SK-N-SH (cell line): ENCODE results near the gene KSR2. TPM values are rescaled to one million over a fixed set of nuclear protein-coding genes. Genes with fewer than 3 reads are reported as not detected.

Experiments used
- CTCF ChIA-PET: fragments of 300-600, 350-600 bp; formaldehyde crosslinking; extraction: SDS; loops from one replicate; lab custom pipeline; 2021; lab: Yijun Ruan, JAX
- POLR2A ChIA-PET: fragments of 350-600 bp; sonication (Branson Sonifier 250); formaldehyde crosslinking; extraction: SDS; loops from one replicate; lab custom pipeline; 2020; ENCODE audit warnings: antibody characterized with exemption, inconsistent platforms; lab: Yijun Ruan, JAX
- DNase-seq: peaks from one replicate; pipeline ENCODE4 v3.0.0; 2012
- H2AFZ ChIP-seq: fragments of 200-600 bp; sonication (generic); 2 replicates; pipeline ENCODE4 v1.8.1; 2016; ENCODE audit warnings: antibody characterized with exemption, mild to moderate bottlenecking, low read depth
- H3F3A ChIP-seq: fragments of 200-600 bp; sonication (generic); replicated peaks from 2 replicates; pipeline ENCODE3; 2016; ENCODE audit warnings: antibody characterized with exemption, mild to moderate bottlenecking; ENCODE audit not compliant: insufficient read depth
- H3K27ac ChIP-seq, 2 experiments: fragments of 200-500 bp in 1 of 2; fragments of 200-600 bp in 1 of 2; sonication (Bioruptor generic) in 1 of 2; sonication (generic), shearing (Covaris generic) in 1 of 2; 2 replicates each; pipeline versions ENCODE4 v1.5.1 to v1.6.1; 2014 to 2016; ENCODE audit warnings: low read depth in 2 of 2, inconsistent platforms in 1 of 2, low read length in 1 of 2, mild to moderate bottlenecking in 1 of 2, mixed read lengths in 1 of 2
- H3K27me3 ChIP-seq: fragments of 200-600 bp; sonication (generic), shearing (Covaris generic); 2 replicates; pipeline ENCODE4 v1.6.1; 2016; ENCODE audit warnings: mixed run types; ENCODE audit not compliant: insufficient read depth
- H3K36me3 ChIP-seq, 2 experiments: fragments of 200-500 bp in 1 of 2; fragments of 200-600 bp in 1 of 2; sonication (Bioruptor generic) in 1 of 2; sonication (generic) in 1 of 2; replicated peaks in 1 of 2; 2 replicates each; pipeline versions ENCODE3 to v1.5.1; 2014 to 2016; ENCODE audit warnings: low read length in 1 of 2, mild to moderate bottlenecking in 1 of 2; ENCODE audit not compliant: insufficient read depth in 2 of 2, control insufficient read depth in 1 of 2
- H3K4me1 ChIP-seq, 2 experiments: fragments of 200-500 bp in 1 of 2; fragments of 200-600 bp in 1 of 2; sonication (Bioruptor generic) in 1 of 2; sonication (generic), shearing (Covaris generic) in 1 of 2; 2 replicates each; pipeline versions ENCODE4 v1.5.1 to v1.6.1; 2014 to 2016; ENCODE audit warnings: low read depth in 1 of 2, low read length in 1 of 2, mixed run types in 1 of 2; ENCODE audit not compliant: insufficient read depth in 2 of 2, control insufficient read depth in 1 of 2
- H3K4me2 ChIP-seq: fragments of 200-600 bp; sonication (generic), shearing (Covaris generic); 2 replicates; pipeline ENCODE4 v1.6.1; 2017; ENCODE audit warnings: mixed run types
- H3K4me3 ChIP-seq, 2 experiments: fragments of 200-500 bp in 1 of 2; fragments of 200-600 bp in 1 of 2; sonication (Bioruptor generic) in 1 of 2; sonication (generic), shearing (Covaris generic) in 1 of 2; 2 replicates each; pipeline versions ENCODE4 v1.5.1 to v1.8.1; 2014 to 2016; ENCODE audit warnings: low read depth in 2 of 2, inconsistent platforms in 1 of 2, low read length in 1 of 2, mild to moderate bottlenecking in 1 of 2, mixed read lengths in 1 of 2, moderate library complexity in 1 of 2
- H3K79me2 ChIP-seq: fragments of 200-600 bp; sonication (generic); 2 replicates; pipeline ENCODE4 v1.8.1; 2017; ENCODE audit warnings: mild to moderate bottlenecking; ENCODE audit not compliant: insufficient read depth
- H3K9ac ChIP-seq: fragments of 200-600 bp; sonication (generic); 2 replicates; pipeline ENCODE4 v1.6.1; 2017; ENCODE audit warnings: mixed run types
- H3K9me2 ChIP-seq: fragments of 200-600 bp; sonication (generic); 2 replicates; pipeline ENCODE4 v1.6.1; 2017; ENCODE audit warnings: mixed run types
- H3K9me3 ChIP-seq: fragments of 200-600 bp; sonication (generic); 2 replicates; pipeline ENCODE4 v1.6.1; 2017; ENCODE audit warnings: mixed run types, mild to moderate bottlenecking, moderate library complexity
- H4K20me1 ChIP-seq: fragments of 200-600 bp; sonication (generic); 2 replicates; pipeline ENCODE4 v1.6.1; 2017; ENCODE audit warnings: mild to moderate bottlenecking, mixed run types; ENCODE audit not compliant: insufficient read depth
- CHD2 ChIP-seq: fragments of 150-350 bp; IDR thresholded peaks from 2 replicates; pipeline ENCODE4 v1.6.1; 2018; ENCODE audit warnings: low read length; ENCODE audit not compliant: partially characterized antibody
- EP300 ChIP-seq, 2 experiments: IDR thresholded peaks; 2 replicates each; pipeline versions ENCODE4 v1.4.0 to v1.6.1; 2012; ENCODE audit warnings: borderline replicate concordance in 1 of 2, low read depth in 1 of 2, low read length in 1 of 2
- PBX3 ChIP-seq: IDR thresholded peaks from 2 replicates; pipeline ENCODE4; 2012
- RCOR1 ChIP-seq: fragments of 150-350 bp; IDR thresholded peaks from 2 replicates; pipeline ENCODE4 v1.6.1; 2017; ENCODE audit warnings: antibody characterized with exemption, low read length
- REST ChIP-seq: IDR thresholded peaks from 2 replicates; pipeline ENCODE4 v1.6.1; 2012; ENCODE audit warnings: mild to moderate bottlenecking, low read depth, low read length, moderate library complexity
- TAF1 ChIP-seq: IDR thresholded peaks from 2 replicates; pipeline ENCODE4 v1.6.1; 2012; ENCODE audit warnings: low read depth, mild to moderate bottlenecking, low read length, moderate library complexity, borderline replicate concordance
- TCF12 ChIP-seq: IDR thresholded peaks from 2 replicates; pipeline ENCODE4 v1.4.0; 2012
- WGBS: methylation state at CpG from one replicate; pipeline ENCODE4 v1.1.6; 2017; ENCODE audit warnings: low lambda C conversion rate; 5-methylcytosine and 5-hydroxymethylcytosine counted together
- polyA plus RNA-seq, 3 experiments: library from polyadenylated mRNA; depleted of rRNA; stranded (reverse); fragments of >200 nt; gene quantifications; 2 replicates each; pipeline ENCODE4 v1.2.3, GENCODE V29; 2012

KSR2 gene
- polyA plus RNA-seq, 1 of the 3 experiments (the other 2 are of a cell fraction): 0.12 TPM

- no peaks in the 10 kb centered on the region for H3K36me3 ChIP-seq
These were observed 306.0 kb downstream of the KSR2 start for GRCh38 chr12:117662620-117663395.

More at GRCh38 chr12:117662620-117663395, 306.0 kb downstream of the KSR2 start:
- H3K9me2 ChIP-seq: no peaks in the 10 kb centered on the region
- no peak overlapping the region for H2AFZ ChIP-seq
- ChIA-PET CTCF (interaction anchor here (1.1 to 2.2 kb wide), 3 partner anchors 9 to 298 kb away, joined by 4 to 7 read pairs (median 6); no protein-coding TSS in a partner anchor), POLR2A (no interaction called here)
- no peak overlapping the region for H3K9ac ChIP-seq
- H4K20me1 ChIP-seq: no peaks in the 10 kb centered on the region
- no peak for DNase-seq
- no peaks in the 10 kb centered on the region; a peak in 1 of 4 replicates for H3K4me1 ChIP-seq
- H3K9me3 ChIP-seq: no peaks in the 10 kb centered on the region
- WGBS: 46% methylated on average over 8 of the region's 8 CpGs
- no peaks in the 10 kb centered on the region for H3K79me2 ChIP-seq
- H3K27me3 ChIP-seq: no peaks in the 10 kb centered on the region
- H3F3A ChIP-seq: no peaks in the 10 kb centered on the region
- TF ChIP-seq PBX3: 0 out of 2 replicates have a peak, but pooled peaks have one; percentile 19
- peak; percentile 44 for TF ChIP-seq TCF12
- no peak for TF ChIP-seq CHD2
- no peak for TF ChIP-seq RCOR1
- no peak for TF ChIP-seq EP300 (IDR thresholded peaks at IDR 0.05; ENCODE audit: borderline replicate concordance in 1 of 2, low read depth in 1 of 2, low read length in 1 of 2)
- no peak for TF ChIP-seq TAF1
- no peak for TF ChIP-seq REST
- no peak overlapping the region for H3K4me3 ChIP-seq
- no peak overlapping the region for H3K4me2 ChIP-seq
- H3K27ac ChIP-seq: no peak overlapping the region
